HFF-Myc (cell line): ENCODE data around the gene ZNF831.

Experiments used
- DNase-seq: peaks from one replicate; pipeline ENCODE4 v3.0.0-alpha.2; 2011; ENCODE audit warnings: low read depth; ENCODE audit errors: extremely low read depth
- H3K4me3 ChIP-seq: replicated peaks from 2 replicates; pipeline ENCODE4 v1.5.1; 2011; ENCODE audit warnings: low read depth, mild to moderate bottlenecking, control low read depth, low read length
- CTCF ChIP-seq: IDR thresholded peaks from 2 replicates; pipeline ENCODE4 v1.5.1; 2012; ENCODE audit warnings: mild to moderate bottlenecking, low read depth, low read length, control low read depth; ENCODE audit errors: missing control alignments

ZNF831 gene

GRCh38 chr20:59307270-59307669 lies 143.6 kb downstream of the ZNF831 start:
- no peak for TF ChIP-seq CTCF
- H3K4me3 ChIP-seq = no peak overlapping the region
- DNase-seq = no peak
